Activated naive CD4-positive, alpha-beta T cell treated with anti-CD3 and anti-CD28 coated beads for 36 hours (primary cell): ENCODE data around the gene DPYSL4. TPM values are rescaled to one million over a fixed set of nuclear protein-coding genes. Genes with fewer than 3 reads are reported as not detected.

ENCODE experiments used
- CTCF ChIA-PET: fragments of 350-600 bp; sonication (Branson Sonifier 250); formaldehyde crosslinking; loops from one replicate; lab custom pipeline; 2021; ENCODE audit warnings: antibody characterized with exemption; lab: Charles Lee
- DNase-seq: peaks from one replicate; pipeline ENCODE4 v3.0.0-alpha.2; 2020
- H3K27ac Mint-ChIP-seq: one replicate; pipeline ENCODE4 v1.8.0; 2021; ENCODE audit warnings: mild to moderate bottlenecking, mixed read lengths
- H3K27me3 Mint-ChIP-seq: one replicate; pipeline ENCODE4 v1.8.0; 2021; ENCODE audit warnings: low read depth, mixed read lengths
- H3K36me3 Mint-ChIP-seq: one replicate; pipeline ENCODE4 v1.8.0; 2021; ENCODE audit warnings: low read depth, mixed read lengths
- H3K4me1 Mint-ChIP-seq: one replicate; pipeline ENCODE4 v1.8.0; 2021; ENCODE audit warnings: low read depth, mixed read lengths
- H3K4me3 Mint-ChIP-seq: one replicate; pipeline ENCODE4 v1.8.0; 2021; ENCODE audit warnings: mild to moderate bottlenecking, moderate library complexity, mixed read lengths
- H3K9me3 Mint-ChIP-seq: one replicate; pipeline ENCODE4 v1.8.0; 2021; ENCODE audit warnings: mixed read lengths
- intact Hi-C: fragments of 100-400 bp; cut with micrococcal nuclease; formaldehyde crosslinking; loops from one replicate; pipeline ENCODE4 v1.15.1; 2023
- total RNA-seq, 2 experiments: library from RNA; stranded (reverse); gene quantifications; one replicate each; pipeline ENCODE4 v1.2.3, GENCODE V29; 2021

Gene DPYSL4
- total RNA-seq, 2 experiments from 2014 or later, result 10.8 to 14.1 TPM

DNA sequence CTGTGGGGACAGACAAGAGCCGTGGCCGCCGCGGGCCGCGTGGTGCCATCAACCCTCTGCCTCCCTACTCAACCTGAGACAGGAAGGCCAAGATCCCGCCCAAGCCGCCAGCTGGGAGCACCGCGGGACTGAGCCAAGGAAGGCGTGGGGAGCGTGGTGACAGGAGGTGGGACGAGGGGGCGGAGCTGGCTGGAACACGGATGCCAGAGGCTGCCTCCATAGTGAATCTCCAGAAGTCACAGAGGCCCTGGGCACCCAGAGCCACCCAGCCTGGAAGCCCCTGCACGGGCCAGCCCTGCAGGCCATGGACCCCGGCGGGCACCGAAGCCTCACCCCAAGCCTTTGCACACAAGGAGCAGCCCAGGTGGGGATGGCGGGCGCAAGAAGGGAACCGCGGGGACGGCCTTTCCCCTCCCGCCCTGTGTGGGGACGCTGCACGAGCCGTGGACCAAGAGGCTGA is 18.1 kb upstream of the DPYSL4 start:
- no peak overlapping the region for H3K4me3 Mint-ChIP-seq
- no peak overlapping the region for H3K27ac Mint-ChIP-seq
- intact Hi-C loops, result loop anchor here (10.0 kb wide), 1 partner anchor 56 kb away; no protein-coding TSS in a partner anchor
- H3K9me3 Mint-ChIP-seq, result no peaks in the 10 kb centered on the region
- no peaks in the 10 kb centered on the region for H3K27me3 Mint-ChIP-seq
- CTCF ChIA-PET, result interaction anchor here (1.3 kb wide), 1 partner anchor 26 kb away, joined by 3 read pairs; no protein-coding TSS in a partner anchor
- DNase-seq, result no peak
- peaks cover 10% of the 10 kb centered on the region for H3K4me1 Mint-ChIP-seq
- no peaks in the 10 kb centered on the region for H3K36me3 Mint-ChIP-seq

- Mint-ChIP-seq H3K4me3 (no peak overlapping the region), H3K36me3 (no peaks in the 10 kb centered on the region), H3K9me3 (no peaks in the 10 kb centered on the region), H3K27ac (no peak overlapping the region), H3K4me1 (peaks cover 8% of the 10 kb centered on the region), H3K27me3 (no peaks in the 10 kb centered on the region)
- no peak for DNase-seq
- CTCF ChIA-PET, result no interaction called here
- intact Hi-C loops, result loop anchor here (10.0 kb wide), 1 partner anchor 56 kb away; no protein-coding TSS in a partner anchor
Measured at GRCh38 chr10:132169031-132169765, 17.6 kb upstream of the DPYSL4 start.

GRCh38 chr10:132169766-132170560 is 16.8 kb upstream of the DPYSL4 start:
- Mint-ChIP-seq H3K4me3 (no peak overlapping the region), H3K9me3 (no peaks in the 10 kb centered on the region), H3K27me3 (no peaks in the 10 kb centered on the region), H3K4me1 (peaks cover 7% of the 10 kb centered on the region), H3K27ac (no peak overlapping the region), H3K36me3 (no peaks in the 10 kb centered on the region)
- no peak for DNase-seq
- CTCF ChIA-PET, result no interaction called here
- intact Hi-C loops, result loop anchor here (10.0 kb wide), 1 partner anchor 55 kb away; no protein-coding TSS in a partner anchor

DNA sequence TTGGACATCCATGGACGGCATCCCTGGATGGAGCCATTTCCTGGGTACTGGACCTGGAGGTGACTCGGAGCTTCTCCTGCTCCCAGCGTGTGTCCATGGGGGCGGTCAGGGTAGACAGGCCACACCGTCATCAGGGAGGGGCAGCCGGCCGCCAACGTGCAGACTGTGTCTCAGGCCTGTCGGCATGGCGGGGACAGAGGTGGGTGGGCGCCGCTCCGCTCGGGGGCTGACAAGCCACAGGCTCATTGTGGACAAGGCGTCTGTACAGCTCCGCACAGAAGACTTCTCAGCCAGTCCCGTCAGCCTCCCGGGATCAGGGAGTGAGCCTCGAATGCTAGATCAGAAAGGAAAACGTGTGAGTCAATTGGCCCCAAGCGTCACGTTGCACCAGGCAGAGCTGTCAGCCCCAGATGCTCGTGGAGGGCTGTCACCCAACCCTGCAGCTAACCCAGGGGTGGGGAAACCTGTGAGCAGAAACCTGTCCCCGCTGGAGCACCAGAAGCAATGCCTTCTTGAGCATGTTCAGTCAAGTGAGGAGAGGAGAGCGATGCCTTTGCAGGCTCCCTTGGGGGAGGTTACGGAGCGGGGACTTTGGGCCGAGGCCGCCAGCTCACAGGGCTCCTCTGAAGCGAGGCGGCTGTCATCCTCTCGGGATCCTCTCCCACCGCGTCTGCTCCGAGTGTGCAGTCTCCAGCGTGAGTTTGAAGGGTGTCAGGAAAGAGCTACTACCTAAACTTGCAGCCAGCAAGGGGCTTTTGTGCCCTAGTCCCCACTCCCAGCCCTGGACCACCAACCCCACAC is 16.0 kb upstream of the DPYSL4 start:
- Mint-ChIP-seq H3K27me3 (no peaks in the 10 kb centered on the region), H3K36me3 (no peaks in the 10 kb centered on the region), H3K4me3 (no peak overlapping the region), H3K27ac (no peak overlapping the region), H3K9me3 (no peaks in the 10 kb centered on the region), H3K4me1 (peaks cover 14% of the 10 kb centered on the region)
- DNase-seq, result no peak
- CTCF ChIA-PET, result no interaction called here
- intact Hi-C loops, result no loop called here

- Mint-ChIP-seq H3K4me3 (no peak overlapping the region), H3K27me3 (peaks cover 11% of the 10 kb centered on the region), H3K36me3 (no peaks in the 10 kb centered on the region), H3K4me1 (peaks cover 22% of the 10 kb centered on the region), H3K9me3 (no peaks in the 10 kb centered on the region), H3K27ac (no peak overlapping the region)
- DNase-seq, result no peak
- intact Hi-C loops, result no loop called here
- CTCF ChIA-PET, result no interaction called here
Measured at GRCh38 chr10:132172091-132173066, 14.4 kb upstream of the DPYSL4 start.

- Mint-ChIP-seq H3K27me3 (peaks cover 16% of the 10 kb centered on the region), H3K4me1 (peaks cover 22% of the 10 kb centered on the region), H3K4me3 (no peak overlapping the region), H3K36me3 (no peaks in the 10 kb centered on the region), H3K27ac (no peak overlapping the region), H3K9me3 (no peaks in the 10 kb centered on the region)
- intact Hi-C loops, result no loop called here
- no peak for DNase-seq
- CTCF ChIA-PET, result no interaction called here
Measured at GRCh38 chr10:132173185-132173584, 13.6 kb upstream of the DPYSL4 start.

DNA sequence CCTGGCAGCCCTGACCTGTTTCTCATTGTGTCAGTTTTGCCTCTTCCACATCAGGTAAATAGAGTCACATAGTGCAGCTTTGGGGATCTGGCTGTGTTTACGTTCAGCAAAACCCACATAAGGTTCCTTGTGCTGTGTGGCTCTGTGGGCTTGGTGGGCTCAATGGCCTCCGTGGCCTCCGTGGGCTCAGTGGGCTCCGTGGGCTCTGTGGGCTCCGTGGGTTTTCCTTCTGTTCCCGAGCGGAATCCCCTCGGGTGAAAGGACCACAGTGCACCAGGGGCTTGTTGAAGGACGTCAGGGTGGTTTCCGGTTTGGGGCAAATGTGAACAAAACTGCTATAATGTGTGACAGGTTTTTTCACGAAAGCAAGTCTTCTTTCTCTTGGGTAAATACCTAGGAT is 12.5 kb upstream of the DPYSL4 start:
- no peaks in the 10 kb centered on the region for H3K9me3 Mint-ChIP-seq
- peaks cover 22% of the 10 kb centered on the region for H3K4me1 Mint-ChIP-seq
- H3K27ac Mint-ChIP-seq, result no peak overlapping the region
- intact Hi-C loops, result loop anchor here (2.0 kb wide), 1 partner anchor 15 kb away; no protein-coding TSS in a partner anchor
- no peak overlapping the region for H3K4me3 Mint-ChIP-seq
- no peak for DNase-seq
- CTCF ChIA-PET, result no interaction called here
- no peaks in the 10 kb centered on the region for H3K36me3 Mint-ChIP-seq
- peaks cover 20% of the 10 kb centered on the region for H3K27me3 Mint-ChIP-seq

DNA sequence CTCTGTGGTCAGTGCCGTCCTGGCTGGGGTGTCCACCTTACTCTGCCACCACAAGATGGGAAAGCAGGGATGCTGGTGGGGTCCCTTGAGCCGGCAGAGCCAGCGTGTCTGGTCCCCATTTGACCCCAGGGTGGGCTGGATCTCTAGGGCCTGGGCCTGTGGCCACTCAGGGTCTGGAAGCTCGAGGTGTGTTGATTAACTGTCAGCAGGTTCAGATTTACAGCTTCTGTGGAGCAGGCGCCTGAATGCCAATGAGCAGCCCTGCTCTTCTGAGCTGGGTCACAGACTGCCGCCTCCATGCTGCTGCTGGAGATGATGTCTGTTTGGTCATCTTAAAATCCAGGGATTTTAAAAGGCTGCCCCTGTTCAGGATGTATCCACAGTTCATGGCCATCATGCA is 11.3 kb upstream of the DPYSL4 start:
- Mint-ChIP-seq H3K9me3 (no peaks in the 10 kb centered on the region), H3K4me3 (no peak overlapping the region), H3K4me1 (peaks cover 22% of the 10 kb centered on the region), H3K27me3 (peaks cover 23% of the 10 kb centered on the region), H3K27ac (no peak overlapping the region), H3K36me3 (no peaks in the 10 kb centered on the region)
- no peak for DNase-seq
- CTCF ChIA-PET, result interaction anchor here (1.0 kb wide), 1 partner anchor 74 kb away, joined by 3 read pairs; no protein-coding TSS in a partner anchor
- intact Hi-C loops, result loop anchor here (1.0 to 2.0 kb wide), 2 partner anchors 13 to 17 kb away; no protein-coding TSS in a partner anchor

- H3K4me1 Mint-ChIP-seq, result peaks cover 24% of the 10 kb centered on the region
- no peak overlapping the region for H3K27ac Mint-ChIP-seq
- H3K9me3 Mint-ChIP-seq, result no peaks in the 10 kb centered on the region
- H3K27me3 Mint-ChIP-seq, result peaks cover 23% of the 10 kb centered on the region
- DNase-seq, result peak; percentile 74
- CTCF ChIA-PET, result interaction anchor here (1.0 kb wide), 1 partner anchor 75 kb away, joined by 3 read pairs; no protein-coding TSS in a partner anchor
- no peaks in the 10 kb centered on the region for H3K36me3 Mint-ChIP-seq
- intact Hi-C loops, result loop anchor here (1.0 to 2.0 kb wide), 2 partner anchors 14 to 17 kb away; no protein-coding TSS in a partner anchor
- H3K4me3 Mint-ChIP-seq, result no peak overlapping the region
Measured at GRCh38 chr10:132175907-132176581, 10.7 kb upstream of the DPYSL4 start.

GRCh38 chr10:132176623-132177500 is 9.9 kb upstream of the DPYSL4 start:
- intact Hi-C loops, result no loop called here
- Mint-ChIP-seq H3K4me1 (peaks cover 24% of the 10 kb centered on the region), H3K27ac (no peak overlapping the region), H3K9me3 (no peaks in the 10 kb centered on the region), H3K27me3 (peaks cover 23% of the 10 kb centered on the region), H3K4me3 (no peak overlapping the region), H3K36me3 (no peaks in the 10 kb centered on the region)
- no peak for DNase-seq
- CTCF ChIA-PET, result no interaction called here
